DOHH2 (cell line): ENCODE measurements around the gene CAPS.

Experiments
- CTCF ChIP-seq: fragments of 200-600 bp; sonication (generic); IDR thresholded peaks from one replicate; pipeline ENCODE4 v1.5.1; 2014; ENCODE audit warnings: antibody characterized with exemption, mild to moderate bottlenecking, low read depth, low read length; ENCODE audit not compliant: poor library complexity, severe bottlenecking
- EZH2phosphoT487 ChIP-seq: fragments of 200-600 bp; sonication (generic); IDR thresholded peaks from 2 replicates; pipeline ENCODE4 v1.6.1; 2017; ENCODE audit warnings: borderline replicate concordance, mild to moderate bottlenecking, antibody characterized with exemption, low read length, moderate library complexity, mixed read lengths

DNA sequence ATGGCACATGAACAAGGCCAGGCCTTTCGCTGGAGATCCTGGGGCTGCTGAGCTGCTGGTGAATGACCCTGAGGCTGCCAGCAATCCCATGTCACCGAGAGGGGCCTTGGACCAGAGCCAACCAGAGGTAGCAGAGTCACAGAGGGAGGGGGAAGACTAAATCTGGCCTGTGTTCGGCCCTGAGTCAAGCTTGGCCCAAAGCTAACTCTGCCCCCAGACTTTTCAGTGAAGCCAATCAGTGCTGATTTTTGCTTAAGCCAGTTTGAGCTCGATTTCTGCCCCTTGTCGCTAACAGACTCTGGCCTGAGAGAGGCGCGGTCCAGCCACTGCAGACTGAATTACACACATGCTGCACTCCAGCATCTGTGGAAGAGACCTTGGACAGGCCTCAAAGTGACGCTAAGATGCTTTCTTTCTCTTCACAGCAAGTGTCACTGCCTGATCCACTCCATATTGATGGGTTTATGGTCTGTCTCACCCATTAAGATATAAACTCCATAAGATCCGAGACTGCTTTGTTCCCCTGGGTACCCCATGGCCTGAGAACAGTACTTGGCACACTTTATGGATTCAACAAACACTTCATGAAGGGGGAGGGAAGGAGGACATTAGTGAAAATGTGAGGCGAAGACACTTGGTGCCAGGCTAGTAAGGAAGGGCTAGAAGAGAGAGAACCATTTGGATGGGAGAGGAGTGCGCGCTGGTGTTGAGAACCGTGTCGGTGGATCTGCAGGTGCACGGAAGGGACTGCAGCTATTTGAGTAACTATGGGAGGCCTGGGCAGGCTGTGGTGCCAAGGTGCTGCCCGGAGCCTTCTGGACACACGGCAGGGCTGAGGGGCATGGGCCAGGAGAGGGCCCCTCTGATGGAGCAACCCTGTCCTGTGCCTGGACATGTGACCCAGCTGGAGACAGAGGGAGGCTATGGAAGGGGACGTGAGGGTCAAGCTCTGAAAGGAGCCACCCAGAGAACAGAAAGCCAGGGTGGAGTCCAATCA lies 46.2 kb downstream of the CAPS start:
- TF ChIP-seq CTCF: no peak
- no peak for TF ChIP-seq EZH2phosphoT487
